ENCODE data around the gene RRP9.
"Not testable (repeated sequence)": the region's sequence is repeated elsewhere in the genome, so short reads cannot be mapped to it uniquely, and the experiment has no call there.

RRP9 gene

DNA sequence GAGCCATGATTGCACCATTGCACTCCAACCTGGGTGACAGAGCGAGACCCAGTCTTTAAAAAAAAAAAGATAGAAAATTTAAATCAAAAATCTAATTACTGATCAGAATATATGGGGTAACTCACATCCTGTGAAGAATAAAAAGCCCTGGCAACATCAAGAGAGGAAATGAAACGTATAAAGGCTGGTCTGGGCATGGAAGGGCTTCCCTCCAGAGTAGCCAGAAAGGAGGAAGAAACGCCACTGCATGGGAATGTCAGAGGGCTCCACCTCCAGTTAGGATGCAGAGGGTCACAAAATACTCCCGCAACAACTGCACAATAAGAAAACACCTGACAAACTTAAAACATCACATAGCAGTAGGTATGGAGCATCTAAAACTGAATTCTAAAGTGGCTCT, 33.7 kb downstream of the RRP9 start:
- no peaks in the 10 kb centered on the region for H3K4me1 Mint-ChIP-seq
- no peak overlapping the region for H3K4me3 Mint-ChIP-seq
- TF ChIP-seq CTCF (IDR thresholded peaks at IDR 0.05), result no peak
- no peak overlapping the region for H3K27ac Mint-ChIP-seq
- peaks cover 7% of the 10 kb centered on the region for H3K27me3 Mint-ChIP-seq (ENCODE audit: low read depth, poor library complexity)
- peaks cover 61% of the 10 kb centered on the region for H3K9me3 Mint-ChIP-seq
- DNase-seq, result no peak
- H3K36me3 Mint-ChIP-seq (ENCODE audit: low read depth), result no peaks in the 10 kb centered on the region

GRCh38 chr3:51904034-51904823, 37.5 kb downstream of the RRP9 start:
- Mint-ChIP-seq H3K4me3 (no peak overlapping the region), H3K9me3 (peaks cover 50% of the 10 kb centered on the region), H3K27ac (no peak overlapping the region), H3K27me3 (ENCODE audit: low read depth, poor library complexity) (peaks cover 7% of the 10 kb centered on the region), H3K4me1 (no peaks in the 10 kb centered on the region), H3K36me3 (ENCODE audit: low read depth) (no peaks in the 10 kb centered on the region)
- no peak for DNase-seq
- no peak for TF ChIP-seq CTCF (IDR thresholded peaks at IDR 0.05)

DNA sequence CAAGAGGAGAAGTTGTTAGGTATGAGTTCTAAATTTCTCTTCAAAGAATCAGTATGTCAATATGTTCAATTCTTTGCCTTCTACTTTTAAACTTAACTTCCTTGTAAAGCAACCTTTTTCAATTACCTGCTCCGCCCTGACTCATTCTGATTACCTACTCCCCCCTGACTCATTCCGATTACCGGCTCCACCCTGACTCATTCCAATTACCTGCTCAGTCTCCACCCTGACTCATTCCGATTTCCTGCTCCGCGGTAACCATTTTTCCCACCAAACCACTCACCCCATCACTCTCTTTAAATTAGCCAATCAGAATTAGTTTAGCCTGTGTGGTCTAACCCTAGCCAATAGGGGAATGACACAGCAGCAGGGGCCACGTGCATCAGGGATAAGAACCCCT, 39.3 kb downstream of the RRP9 start:
- DNase-seq; H3K27me3 Mint-ChIP-seq (ENCODE audit: low read depth, poor library complexity); H3K4me3 Mint-ChIP-seq; H3K27ac Mint-ChIP-seq; H3K36me3 Mint-ChIP-seq (ENCODE audit: low read depth); H3K4me1 Mint-ChIP-seq: not testable (repeated sequence)
- H3K9me3 Mint-ChIP-seq, result peaks cover 33% of the 10 kb centered on the region

DNA sequence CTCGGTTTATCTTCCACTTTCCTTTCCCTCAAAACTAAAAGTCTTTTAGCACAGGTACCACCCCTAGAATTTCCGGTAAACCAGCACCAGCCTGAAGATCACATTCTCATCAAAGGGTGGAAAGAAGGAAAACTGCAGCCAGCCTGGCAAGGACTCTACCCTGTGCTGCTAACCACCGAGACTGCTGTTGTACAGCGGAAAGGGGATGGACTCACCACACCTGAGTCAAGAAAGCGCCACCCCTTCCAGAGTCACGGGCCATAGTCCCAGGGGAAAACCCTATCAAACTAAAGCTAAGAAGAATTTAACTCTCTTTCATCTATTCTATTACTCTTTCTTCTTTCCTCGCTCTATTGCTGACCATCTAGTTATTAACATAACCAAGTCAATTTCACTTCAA, 41.7 kb downstream of the RRP9 start:
- not testable (repeated sequence) for H3K9me3 Mint-ChIP-seq; H3K27me3 Mint-ChIP-seq (ENCODE audit: low read depth, poor library complexity); H3K4me1 Mint-ChIP-seq; H3K4me3 Mint-ChIP-seq; H3K27ac Mint-ChIP-seq; DNase-seq; H3K36me3 Mint-ChIP-seq (ENCODE audit: low read depth)

- no peak for TF ChIP-seq CTCF (IDR thresholded peaks at IDR 0.05)
- Mint-ChIP-seq H3K4me1 (no peaks in the 10 kb centered on the region), H3K9me3 (no peaks in the 10 kb centered on the region), H3K36me3 (ENCODE audit: low read depth) (no peaks in the 10 kb centered on the region), H3K4me3 (no peak overlapping the region), H3K27ac (no peak overlapping the region), H3K27me3 (ENCODE audit: low read depth, poor library complexity) (peaks cover 7% of the 10 kb centered on the region)
- DNase-seq, result no peak
Measured at GRCh38 chr3:51897391-51897790, 44.3 kb downstream of the RRP9 start.

- H3K27me3 Mint-ChIP-seq (ENCODE audit: low read depth, poor library complexity), result peaks cover 7% of the 10 kb centered on the region
- H3K4me3 Mint-ChIP-seq, result no peak overlapping the region
- H3K36me3 Mint-ChIP-seq (ENCODE audit: low read depth), result no peaks in the 10 kb centered on the region
- H3K27ac Mint-ChIP-seq, result no peak overlapping the region
- no peak for DNase-seq
- TF ChIP-seq CTCF (IDR thresholded peaks at IDR 0.05), result no peak
- no peaks in the 10 kb centered on the region for H3K4me1 Mint-ChIP-seq
- no peaks in the 10 kb centered on the region for H3K9me3 Mint-ChIP-seq
Measured at GRCh38 chr3:51896607-51897305, 44.9 kb downstream of the RRP9 start.

DNA sequence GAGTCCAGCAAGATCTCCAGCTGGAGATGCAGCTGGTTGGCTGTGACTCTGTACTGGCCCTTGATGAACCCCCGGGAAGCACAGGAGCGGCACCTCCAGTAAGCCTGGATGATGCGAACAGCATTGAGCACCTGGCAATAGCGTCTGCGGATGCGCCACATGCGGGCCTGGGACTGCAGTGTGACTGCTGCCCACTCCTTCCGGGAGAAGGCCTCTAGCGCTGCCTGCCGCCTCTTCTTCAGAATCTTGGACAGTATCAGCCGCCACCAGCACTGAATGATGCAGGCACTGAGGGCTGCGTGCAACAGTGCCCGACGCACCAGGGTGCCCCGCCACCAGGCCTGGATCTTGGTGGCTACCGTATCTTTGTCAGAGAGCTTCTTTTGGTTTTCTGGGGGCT, 46.8 kb downstream of the RRP9 start:
- no peak for DNase-seq
- no peak overlapping the region for H3K4me3 Mint-ChIP-seq
- H3K36me3 Mint-ChIP-seq (ENCODE audit: low read depth), result no peaks in the 10 kb centered on the region
- H3K27ac Mint-ChIP-seq, result no peak overlapping the region
- peaks cover 14% of the 10 kb centered on the region for H3K27me3 Mint-ChIP-seq (ENCODE audit: low read depth, poor library complexity)
- H3K9me3 Mint-ChIP-seq, result no peaks in the 10 kb centered on the region
- H3K4me1 Mint-ChIP-seq, result no peaks in the 10 kb centered on the region
- TF ChIP-seq CTCF (IDR thresholded peaks at IDR 0.05), result no peak
